Testis (tissue), 2 donors: ENCODE results near the gene DOCK11.

ENCODE experiments used
- CTCF ChIP-seq, 3 experiments: fragments of 450-650 bp in 2 of 3; fragments of 200-600 bp in 1 of 3; sonication (generic) in 1 of 3; IDR thresholded peaks; one replicate each; pipeline ENCODE4 v1.5.1; 2016 to 2019; ENCODE audit warnings: antibody characterized with exemption in 3 of 3, mild to moderate bottlenecking in 2 of 3, moderate library complexity in 1 of 3
- POLR2A ChIP-seq: fragments of 450-650 bp; IDR thresholded peaks from one replicate; pipeline ENCODE4 v1.6.1; 2017; ENCODE audit warnings: antibody characterized with exemption, mild to moderate bottlenecking, moderate library complexity

DNA sequence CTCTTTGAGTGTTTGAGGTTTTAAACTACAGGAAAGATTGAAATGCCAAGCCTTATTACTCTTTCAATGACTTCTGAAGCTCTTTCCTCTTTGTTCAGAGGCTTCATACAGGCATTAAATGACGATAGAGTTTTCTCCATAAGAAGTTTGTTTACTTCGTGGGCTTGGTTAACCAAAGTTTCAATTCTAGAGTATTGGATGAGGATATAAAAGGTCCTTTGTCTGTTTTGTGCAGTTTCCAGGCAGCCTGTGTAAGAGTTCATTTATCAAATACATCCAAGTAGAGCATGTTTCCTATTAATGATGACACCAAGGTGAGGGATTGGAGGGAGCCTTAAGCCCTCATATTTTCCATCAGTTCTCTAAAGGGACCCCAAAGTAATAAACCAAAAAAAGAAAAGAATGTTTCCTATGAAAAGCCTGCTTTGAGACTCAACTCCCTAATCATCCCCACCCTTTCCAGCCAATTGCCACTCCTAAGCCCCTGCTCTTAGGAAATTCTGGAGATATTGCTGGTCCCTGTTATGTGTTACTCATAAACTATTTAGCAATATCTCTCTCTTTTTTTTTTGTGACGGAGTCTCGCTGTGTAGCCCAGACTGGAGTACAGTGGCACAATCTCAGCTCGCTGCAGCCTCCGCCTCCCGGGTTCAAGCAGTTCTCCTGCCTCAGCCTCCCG is 125.6 kb downstream of the DOCK11 start:
- no peak for TF ChIP-seq POLR2A
- no peak for TF ChIP-seq CTCF (IDR thresholded peaks at IDR 0.05)
